Stimulated activated CD8-positive, alpha-beta memory T cell treated with anti-CD3 and anti-CD28 coated beads, Interleukin-12 subunit alpha, Interleukin-12 subunit beta, amount 100 ng/mL, for 1 hour (primary cell): Measurements from ENCODE around the gene LSAMP.

ENCODE experiments used
- DNase-seq: peaks from one replicate; pipeline ENCODE4 v3.0.0-alpha.2; 2020; ENCODE audit warnings: low read depth

The LSAMP gene

DNA sequence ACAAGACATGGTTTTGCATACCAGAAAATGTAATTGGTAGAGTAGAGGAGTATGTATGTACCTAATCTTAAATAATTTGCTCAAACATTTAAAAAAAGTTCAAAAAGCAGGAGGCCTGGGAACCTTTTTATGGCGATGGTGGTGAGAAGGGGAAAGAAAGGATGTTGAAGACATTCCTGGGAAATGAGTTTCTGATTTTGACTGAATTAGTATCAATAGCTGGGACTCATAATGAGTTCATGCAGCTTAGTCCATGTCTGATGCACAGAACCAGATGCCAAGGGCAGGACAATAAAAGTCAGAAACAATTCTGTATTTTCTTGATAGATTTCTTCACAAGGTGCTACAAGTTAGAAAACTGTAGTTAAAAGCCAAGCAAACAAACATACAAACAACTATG is 426.6 kb downstream of the LSAMP start:
- no peak for DNase-seq

GRCh38 chr3:116015931-116016330 is 429.4 kb downstream of the LSAMP start:
- no peak for DNase-seq

DNA sequence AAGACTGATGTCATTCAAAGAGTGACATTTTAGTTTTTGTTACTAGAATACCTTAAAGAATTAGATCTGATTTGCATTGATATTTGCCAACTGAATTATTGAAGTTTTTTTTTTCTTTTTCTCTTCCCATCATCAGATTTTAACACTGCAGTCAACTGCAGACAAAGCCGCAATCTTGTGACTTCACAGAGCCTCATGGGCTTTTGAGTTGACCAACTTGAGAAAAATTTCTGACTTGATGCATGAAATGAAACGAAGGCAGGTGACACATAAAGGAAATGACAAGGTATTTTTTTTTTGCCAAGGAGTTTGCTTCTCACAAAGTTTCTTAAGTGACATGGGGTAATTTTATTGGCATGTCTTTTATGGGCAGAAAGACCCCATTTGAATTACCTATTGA is 438.3 kb downstream of the LSAMP start:
- no peak for DNase-seq

GRCh38 chr3:116005404-116005803 is 439.9 kb downstream of the LSAMP start:
- no peak for DNase-seq

DNA sequence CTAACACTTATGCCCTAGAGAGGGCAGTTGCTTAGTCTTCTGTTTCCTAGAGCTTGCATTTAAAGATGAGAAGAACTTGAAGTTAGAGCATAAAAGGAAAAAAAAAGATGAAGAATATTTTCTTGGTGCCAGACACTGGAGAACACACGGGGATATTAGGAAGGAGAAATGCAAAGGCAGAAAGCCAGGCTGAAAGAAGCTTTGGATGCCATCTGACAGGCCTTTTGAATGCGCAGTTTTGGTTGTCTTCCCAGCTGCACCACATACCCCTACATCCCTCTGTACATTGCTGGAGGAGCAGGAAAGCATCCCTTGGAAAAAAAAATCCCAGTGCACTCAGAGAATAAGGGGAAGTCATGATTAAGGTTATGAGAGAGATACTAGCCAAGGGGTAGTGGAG is 443.1 kb downstream of the LSAMP start:
- no peak for DNase-seq

GRCh38 chr3:116001151-116001621 is 444.1 kb downstream of the LSAMP start:
- DNase-seq = no peak

DNA sequence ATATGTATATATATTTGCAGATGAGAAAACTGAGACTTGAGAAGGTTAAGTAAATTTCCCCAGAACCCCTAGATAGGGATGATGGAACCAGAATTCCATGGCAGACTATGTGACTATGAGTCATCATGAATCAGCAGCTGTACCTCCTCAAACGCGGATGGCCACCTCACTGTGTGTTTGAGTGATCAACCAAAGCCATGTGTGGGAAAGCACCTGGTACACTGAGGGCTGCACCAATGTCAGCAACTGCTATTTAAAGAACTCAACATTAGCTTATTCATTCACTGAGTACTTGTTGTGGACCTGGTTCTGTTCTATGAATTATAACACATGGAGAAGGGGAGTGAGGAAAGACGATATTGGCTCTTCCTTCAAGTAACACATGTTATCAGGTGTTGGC is 445.0 kb downstream of the LSAMP start:
- no peak for DNase-seq

DNA sequence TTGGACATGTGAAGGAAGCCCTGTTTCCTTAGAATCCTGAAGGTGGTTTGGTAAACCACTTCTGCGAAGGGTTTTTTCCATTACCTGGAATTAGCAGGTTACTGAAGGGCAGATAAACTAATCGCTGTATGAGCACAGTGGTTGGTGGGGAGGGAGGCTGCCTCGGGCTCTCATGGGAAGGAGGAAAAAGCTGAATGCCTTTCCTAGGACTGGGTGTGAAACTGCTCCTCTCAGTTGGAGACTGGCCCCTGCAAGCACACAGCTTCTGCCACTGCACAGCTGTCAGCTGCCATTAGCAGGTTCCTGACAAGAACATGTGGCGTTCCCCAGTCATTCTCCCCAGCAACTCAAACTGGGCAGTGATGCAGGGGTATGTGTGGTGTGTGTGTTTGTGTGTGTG is 445.7 kb downstream of the LSAMP start:
- DNase-seq = no peak

- no peak for DNase-seq
Measured at GRCh38 chr3:115999001-115999585, 446.2 kb downstream of the LSAMP start.

DNA sequence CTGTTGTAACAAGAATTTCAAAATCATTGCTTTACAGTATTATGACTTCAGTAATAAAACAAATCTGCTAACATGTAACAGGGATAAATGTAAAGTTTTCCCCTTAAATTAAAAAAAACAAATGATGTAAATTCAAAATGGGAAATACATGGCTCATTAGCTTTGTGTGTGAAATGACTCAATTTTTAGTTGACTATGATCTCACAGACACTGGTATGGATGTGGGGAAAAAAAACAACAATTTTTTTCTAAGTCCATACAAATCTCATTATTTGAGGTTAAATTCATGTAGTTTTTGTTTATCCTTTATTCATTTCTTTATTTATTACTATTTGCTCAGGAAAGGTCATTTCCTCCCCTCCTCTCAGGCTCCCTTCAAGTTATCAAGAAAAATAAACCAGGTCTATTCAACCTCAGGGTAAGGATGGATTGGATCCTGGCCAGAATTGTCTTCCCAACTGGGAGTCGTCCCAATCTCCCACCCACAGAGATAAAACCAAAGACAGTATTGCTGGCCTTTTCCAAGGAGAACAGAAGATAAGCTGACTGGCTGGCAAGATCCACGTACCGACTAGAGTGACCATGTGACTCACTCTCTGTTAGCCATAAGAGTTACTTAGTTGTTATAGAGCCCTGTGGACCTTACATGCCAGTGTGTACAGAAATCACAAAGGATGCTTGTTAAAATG is 448.7 kb downstream of the LSAMP start:
- no peak for DNase-seq

- DNase-seq = no peak
Measured at GRCh38 chr3:115990669-115991068, 454.6 kb downstream of the LSAMP start.

DNA sequence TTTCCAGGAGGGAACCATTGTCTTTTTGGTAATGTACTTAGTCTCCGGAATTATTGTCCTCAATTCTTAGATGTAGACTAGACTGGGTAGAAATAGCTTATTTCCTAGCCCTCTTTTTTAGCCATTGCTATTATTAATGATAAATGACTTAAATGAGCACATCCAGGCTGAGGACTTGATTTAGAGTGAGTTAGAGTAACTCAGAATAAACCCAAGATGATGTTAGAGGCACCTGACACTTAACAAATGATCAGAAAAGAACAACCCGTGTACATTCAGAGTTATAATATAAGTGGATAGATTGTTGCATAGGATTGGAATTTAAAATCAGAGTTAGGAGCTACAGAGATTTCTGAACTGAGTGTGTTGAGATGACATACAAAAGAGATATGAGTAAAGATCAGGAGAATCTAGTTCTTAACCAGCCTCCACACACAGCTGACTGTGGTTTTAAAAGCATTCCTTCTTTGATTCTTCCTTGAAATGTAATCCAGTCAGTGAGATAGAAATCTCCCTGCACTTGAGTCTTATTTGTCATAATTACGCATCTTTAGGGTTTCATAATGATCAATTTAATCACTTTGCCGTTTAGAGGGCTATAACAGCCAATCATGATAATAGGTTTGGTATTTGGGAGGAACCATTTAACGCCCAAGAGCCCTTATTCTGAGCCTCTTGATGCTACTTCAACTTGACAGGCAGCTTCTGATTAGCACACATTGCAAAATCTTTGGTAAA is 455.4 kb downstream of the LSAMP start:
- no peak for DNase-seq

DNA sequence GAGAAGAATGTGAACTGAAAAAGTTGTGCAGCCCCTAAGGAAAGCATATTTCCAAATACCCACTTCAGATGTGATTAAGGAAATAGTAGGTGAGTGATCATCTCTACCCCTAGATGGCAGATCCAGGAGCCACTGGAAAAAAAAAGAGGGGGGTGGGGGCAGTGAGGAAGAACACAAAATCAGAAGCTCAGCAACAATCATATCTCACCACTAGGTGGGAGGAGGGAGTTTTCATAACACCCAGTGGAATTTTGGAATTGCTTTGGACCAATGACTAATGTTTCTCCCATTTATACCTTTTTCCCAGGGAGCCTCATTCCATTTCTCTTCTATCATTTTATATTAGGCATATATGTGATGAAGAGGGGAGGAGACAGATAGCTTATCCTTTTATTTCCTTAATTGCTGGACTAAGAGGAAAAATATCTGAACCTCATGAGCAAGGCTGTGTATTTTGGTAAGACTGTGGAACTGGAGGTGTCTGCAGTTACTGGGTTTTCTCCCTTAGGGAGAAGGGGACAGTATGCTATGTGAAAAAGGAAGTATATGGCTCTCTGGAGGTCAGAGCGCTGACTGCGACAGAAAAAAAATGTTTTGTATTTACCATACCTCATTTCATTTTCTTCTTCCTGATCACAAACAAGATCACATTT is 458.6 kb downstream of the LSAMP start:
- DNase-seq = no peak

- no peak for DNase-seq
Measured at GRCh38 chr3:115982629-115983028, 462.7 kb downstream of the LSAMP start.

GRCh38 chr3:115982108-115982507 is 463.2 kb downstream of the LSAMP start:
- no peak for DNase-seq

GRCh38 chr3:115980709-115981108 is 464.6 kb downstream of the LSAMP start:
- DNase-seq = no peak

GRCh38 chr3:115977866-115978265 is 467.4 kb downstream of the LSAMP start:
- no peak for DNase-seq

DNA sequence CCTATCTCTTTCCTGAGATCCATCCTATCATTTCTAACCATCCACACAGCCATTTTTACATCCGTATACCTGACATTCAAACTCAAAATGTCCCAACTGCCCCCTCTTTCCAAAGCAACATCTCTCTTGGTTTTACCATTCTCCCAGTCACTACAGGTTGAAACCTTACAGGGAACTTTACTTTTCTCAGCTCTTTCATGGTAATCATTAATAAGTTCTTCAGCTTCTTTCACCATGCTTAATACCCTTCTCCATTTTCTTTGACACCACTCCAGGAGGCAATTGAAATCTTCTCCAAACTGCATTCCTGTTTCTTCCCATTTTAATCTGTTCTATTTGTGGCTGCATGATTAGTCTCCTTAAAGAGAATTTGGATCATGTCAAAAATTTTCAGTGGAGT is 469.5 kb downstream of the LSAMP start:
- no peak for DNase-seq

GRCh38 chr3:115975353-115975752 is 469.9 kb downstream of the LSAMP start:
- no peak for DNase-seq

GRCh38 chr3:115974940-115975339 is 470.3 kb downstream of the LSAMP start:
- no peak for DNase-seq

DNA sequence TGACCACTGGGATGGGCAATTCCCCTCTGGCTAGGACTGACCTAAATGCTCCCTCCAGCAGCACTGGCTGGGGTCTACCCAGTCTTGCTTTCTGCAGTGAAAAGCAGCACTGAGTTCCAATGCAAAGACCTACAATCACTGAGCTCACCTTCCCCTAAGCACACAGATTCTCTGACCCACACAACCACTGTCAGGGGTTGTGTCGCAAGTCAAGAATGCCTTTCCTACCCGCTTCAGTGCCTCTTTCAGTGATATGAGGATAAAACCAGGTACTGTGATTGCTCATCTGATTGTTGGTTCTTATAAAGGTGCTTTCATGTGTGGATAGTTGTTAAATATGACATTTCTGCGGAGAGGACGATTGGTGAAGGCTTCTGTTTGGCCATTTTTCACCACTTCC is 476.4 kb downstream of the LSAMP start:
- no peak for DNase-seq

DNA sequence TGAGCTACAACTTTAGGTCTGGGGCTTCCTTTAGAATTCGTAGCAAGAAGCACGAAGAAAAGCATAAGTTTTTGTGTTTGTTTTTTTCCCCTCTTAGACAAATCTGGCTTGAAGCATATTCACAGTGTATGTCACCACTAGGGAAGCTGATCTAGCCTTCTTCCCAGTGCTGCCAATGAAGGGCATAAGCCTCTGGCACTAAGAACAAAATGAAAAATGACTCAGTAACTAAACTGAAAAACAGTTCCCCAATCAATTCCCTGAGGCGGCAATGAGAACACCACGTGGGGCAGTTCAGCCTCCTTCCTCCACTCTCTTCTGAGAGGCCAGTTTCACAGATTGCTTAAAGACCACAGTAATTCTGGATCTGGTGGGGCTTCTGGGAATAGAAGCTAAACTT is 483.9 kb downstream of the LSAMP start:
- no peak for DNase-seq

DNA sequence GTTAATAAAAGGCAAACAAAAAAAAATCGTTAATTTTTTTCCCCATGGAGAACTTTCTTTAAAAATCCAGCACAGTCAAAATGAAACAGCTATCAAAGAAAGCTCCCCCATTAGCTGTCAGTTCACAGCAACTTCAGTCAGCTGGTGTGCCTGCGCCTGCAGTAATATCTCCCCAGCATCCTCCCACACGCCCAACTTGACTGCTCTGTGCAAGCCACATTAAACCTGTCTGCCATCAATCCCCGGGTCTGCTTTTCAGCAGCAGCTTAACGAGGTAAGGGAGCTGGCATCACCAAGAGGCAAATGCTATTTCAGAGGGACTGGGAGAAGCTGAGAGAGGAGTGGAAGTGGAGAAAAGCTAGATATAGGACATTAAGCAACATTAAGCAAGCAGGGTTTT is 484.5 kb downstream of the LSAMP start:
- no peak for DNase-seq
